BJ (cell line): ENCODE results near the gene ZIC5. TPM values are rescaled to one million over a fixed set of nuclear protein-coding genes. Genes with fewer than 3 reads are reported as not detected.

ENCODE experiments used
- CTCF ChIA-PET: fragments of 350-600 bp; formaldehyde crosslinking; extraction: SDS; loops from one replicate; lab custom pipeline; 2021; ENCODE audit warnings: antibody characterized with exemption, inconsistent platforms; lab: Yijun Ruan, JAX
- POLR2A ChIA-PET: fragments of 300-600 bp; sonication (Branson Sonifier 250); formaldehyde crosslinking; extraction: SDS; loops from one replicate; lab custom pipeline; 2021; ENCODE audit warnings: antibody characterized with exemption; lab: Charles Lee
- DNase-seq: peaks from one replicate; pipeline ENCODE4 v3.0.0-alpha.2; 2011; ENCODE audit warnings: low read depth
- H3K27me3 ChIP-seq: 2 replicates; pipeline ENCODE4 v1.6.0; 2011; ENCODE audit warnings: low read length; ENCODE audit not compliant: control insufficient read depth, insufficient read depth
- H3K36me3 ChIP-seq: 2 replicates; pipeline ENCODE4 v1.5.1; 2011; ENCODE audit warnings: low read length; ENCODE audit not compliant: control insufficient read depth, insufficient read depth
- H3K4me3 ChIP-seq: 2 replicates; pipeline ENCODE4 v1.5.1; 2011; ENCODE audit warnings: low read depth, mild to moderate bottlenecking, control low read depth, low read length
- CTCF ChIP-seq: IDR thresholded peaks from 2 replicates; pipeline ENCODE4 v1.5.1; 2011; ENCODE audit warnings: low read depth, mild to moderate bottlenecking, control low read depth, inconsistent platforms, low read length, moderate library complexity; ENCODE audit not compliant: insufficient read depth
- polyA minus RNA-seq: library from RNA; depleted of rRNA, polyadenylated mRNA; stranded (reverse); fragments of >200 nt; gene quantifications from 2 replicates; pipeline ENCODE4 v1.2.3, GENCODE V29; 2011; rRNA and poly(A)+ RNA removed
- polyA plus RNA-seq: library from polyadenylated mRNA; depleted of rRNA; stranded (reverse); fragments of >200 nt; gene quantifications from 2 replicates; pipeline ENCODE4 v1.2.3, GENCODE V29; 2011; rRNA removed

Gene ZIC5
- polyA plus RNA-seq (not detected in 2 replicates), polyA minus RNA-seq (not detected in 2 replicates)

DNA sequence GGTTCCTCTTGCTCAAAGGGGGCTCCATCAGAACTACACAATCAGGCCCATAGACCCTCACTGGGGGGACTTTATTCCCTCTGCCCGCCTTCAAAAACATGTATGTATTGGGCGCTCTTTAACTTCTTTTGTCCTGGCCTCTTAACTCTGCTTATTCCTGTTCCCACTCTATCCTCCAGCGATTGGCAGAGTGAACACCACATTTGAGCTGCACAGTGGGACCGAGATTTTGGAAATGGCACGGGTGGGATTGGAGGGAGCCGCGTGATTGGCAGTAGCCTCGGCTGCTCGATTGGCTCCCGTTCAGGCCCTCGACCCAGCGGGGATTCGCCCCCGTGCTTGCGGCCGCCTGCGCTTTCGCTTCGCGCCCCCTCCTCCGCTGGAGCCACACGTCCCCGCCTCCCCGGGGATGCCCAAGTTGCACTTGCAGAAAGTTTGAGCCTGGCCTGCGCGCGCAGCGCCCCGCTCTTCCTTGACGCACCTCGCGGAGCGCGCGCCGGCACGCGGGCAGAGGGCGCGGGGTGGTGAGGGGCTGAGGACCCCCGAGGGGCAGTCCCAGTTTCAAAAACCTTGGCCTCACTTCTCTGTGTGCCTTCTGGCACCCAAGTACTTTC is at the start of gene ZIC5:
ZIC5 (minus strand) TSS at position 192 of the 614 bp plus-strand sequence; CDS start at position 28, 164 bp downstream.
- DNase-seq = no peak
- CTCF ChIA-PET = interaction anchor here (0.6 kb wide), 1 partner anchor 11 kb away, joined by 3 read pairs; no protein-coding TSS in a partner anchor
- no peak for TF ChIP-seq CTCF
- Histone ChIP-seq H3K4me3 (no peak within 1 kb of the TSS), H3K36me3 (no peaks in the 10 kb centered on the region), H3K27me3 (peaks cover 59% of the 10 kb centered on the region)
- POLR2A ChIA-PET = no interaction called here

DNA sequence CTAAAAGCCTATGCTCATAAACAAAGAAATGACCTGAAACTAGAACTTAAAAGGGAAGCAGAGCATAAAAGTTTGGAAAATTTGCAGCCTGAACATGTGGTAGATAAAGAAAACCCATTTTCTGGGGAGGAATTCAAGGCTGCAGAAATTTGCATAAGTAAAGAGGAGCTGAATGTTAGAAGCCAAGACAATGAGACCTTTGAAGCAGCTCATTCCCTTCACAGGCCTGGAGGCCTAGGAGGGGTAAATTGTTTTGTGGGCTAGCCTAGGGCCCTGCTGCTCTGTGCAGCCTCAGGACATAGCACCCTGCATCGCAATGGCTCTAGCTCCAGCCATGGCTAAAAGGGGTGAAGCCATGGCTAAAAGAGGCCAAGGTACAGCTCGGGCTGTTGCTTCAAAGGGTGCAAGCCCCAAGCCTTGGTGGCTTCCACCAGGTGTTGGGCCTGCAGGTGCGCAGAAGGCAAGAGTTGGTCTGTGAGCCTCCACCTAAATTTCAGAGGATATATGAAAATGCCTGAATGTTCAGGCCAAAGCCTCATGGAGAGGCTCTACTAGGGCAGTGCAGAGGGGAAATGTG is 48.3 kb upstream of the ZIC5 start:
- CTCF ChIA-PET = no interaction called here

DNA sequence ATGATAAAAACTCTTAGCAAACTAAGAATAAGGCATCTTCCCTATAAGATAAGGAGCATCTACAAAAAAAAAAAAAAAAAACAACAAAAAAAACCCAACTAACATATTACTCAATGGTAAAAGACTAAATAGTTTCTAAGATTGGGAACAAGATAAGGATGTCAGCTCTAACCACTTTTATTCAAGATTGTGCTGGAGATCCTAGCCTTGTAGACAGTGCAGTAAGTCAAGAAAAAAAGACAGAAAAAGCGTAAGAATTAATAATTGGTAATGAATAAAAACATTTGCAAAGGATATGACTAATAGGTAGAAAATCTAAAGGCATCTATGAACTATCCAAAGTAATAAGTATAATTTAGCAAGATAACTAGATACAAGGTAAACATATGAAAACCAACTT is 43.1 kb upstream of the ZIC5 start:
- no peak overlapping the region for H3K4me3 ChIP-seq
- DNase-seq = no peak
- TF ChIP-seq CTCF = no peak
- no peaks in the 10 kb centered on the region for H3K36me3 ChIP-seq
- H3K27me3 ChIP-seq = no peaks in the 10 kb centered on the region; the same call in 1 of the 2 replicates
- CTCF ChIA-PET = no interaction called here
- POLR2A ChIA-PET = no interaction called here

More for the DNA sequence above, 48.3 kb upstream of the ZIC5 start:
- Histone ChIP-seq H3K36me3 (no peaks in the 10 kb centered on the region), H3K4me3 (no peak overlapping the region), H3K27me3 (no peaks in the 10 kb centered on the region; the same call in 1 of the 2 replicates)
- no peak for DNase-seq
- no peak for TF ChIP-seq CTCF
- POLR2A ChIA-PET = no interaction called here

DNA sequence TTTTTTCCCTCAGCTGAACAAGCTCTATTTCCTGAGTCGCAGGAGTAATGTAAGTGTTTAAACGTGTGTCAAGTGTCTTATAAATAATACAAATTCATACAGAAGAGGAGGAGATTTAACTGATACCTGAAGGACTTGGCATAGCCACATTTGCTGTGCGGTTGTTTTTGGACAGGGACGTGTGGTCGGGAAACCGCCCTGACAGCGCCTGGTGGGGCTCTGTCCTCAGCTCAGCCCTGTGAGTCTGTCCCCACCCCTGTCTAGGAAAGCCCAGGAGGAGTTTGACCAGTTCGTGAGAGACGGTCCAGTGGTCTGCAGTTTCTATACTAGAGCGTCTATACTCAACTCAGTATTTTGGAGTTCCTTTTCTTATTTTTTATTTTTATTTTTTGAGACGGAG is 26.7 kb upstream of the ZIC5 start:
- no peak overlapping the region for H3K4me3 ChIP-seq
- CTCF ChIA-PET = no interaction called here
- DNase-seq = no peak
- TF ChIP-seq CTCF = no peak
- no peaks in the 10 kb centered on the region for H3K36me3 ChIP-seq
- H3K27me3 ChIP-seq = peaks cover 31% of the 10 kb centered on the region
- POLR2A ChIA-PET = interaction anchor here (0.5 kb wide), 1 partner anchor 8 kb away, joined by 3 read pairs; no protein-coding TSS in a partner anchor

GRCh38 chr13:99997702-99998214 is 26.2 kb upstream of the ZIC5 start:
- POLR2A ChIA-PET = interaction anchor here (0.5 kb wide), 1 partner anchor 8 kb away, joined by 3 read pairs; no protein-coding TSS in a partner anchor

More at GRCh38 chr13:99997702-99998214, 26.2 kb upstream of the ZIC5 start:
- Histone ChIP-seq H3K27me3 (peaks cover 33% of the 10 kb centered on the region), H3K4me3 (no peak overlapping the region), H3K36me3 (no peaks in the 10 kb centered on the region)
- CTCF ChIA-PET = no interaction called here
- no peak for TF ChIP-seq CTCF
- DNase-seq = no peak
